ENCODE data around the gene LAPTM5. TPM values are rescaled to one million over a fixed set of nuclear protein-coding genes. Genes with fewer than 3 reads are reported as not detected.

LAPTM5 gene
- total RNA-seq, 4 donors from 2014 or later = 25.3 to 97.3 (median 46.4) TPM

DNA sequence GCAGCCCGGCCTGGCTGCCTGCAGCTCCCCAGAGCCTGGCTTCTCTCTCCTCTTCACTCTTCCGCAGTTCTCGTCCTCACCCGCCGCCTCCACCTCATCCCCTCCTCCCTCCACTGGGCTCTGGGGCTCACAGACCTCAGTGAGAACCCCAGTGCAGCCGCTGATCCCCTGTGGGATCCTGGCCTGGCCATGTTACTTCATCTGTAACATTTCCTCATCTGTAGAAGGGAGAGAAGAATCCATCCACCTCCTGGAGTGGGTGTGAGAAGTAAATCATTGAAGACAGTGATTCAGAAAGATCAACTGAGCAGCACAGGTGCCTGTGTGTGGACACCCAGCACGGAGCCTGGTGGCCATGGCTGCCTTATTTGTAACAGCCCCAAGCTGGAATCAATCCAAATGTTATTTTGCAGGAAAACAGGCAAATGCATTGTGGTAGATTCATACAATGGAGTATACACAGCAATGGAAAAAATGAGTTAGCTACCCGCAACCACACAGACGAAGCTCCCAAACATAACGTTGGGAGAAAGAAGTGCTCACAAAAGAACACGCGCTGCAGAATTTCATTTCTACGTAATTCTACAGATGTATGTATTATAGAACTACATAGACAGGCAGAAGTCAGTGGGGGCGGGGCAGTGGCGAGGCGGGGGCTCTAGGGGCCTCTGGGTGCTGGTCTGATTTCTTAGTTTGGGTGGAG is 8.7 kb downstream of the LAPTM5 start:
- H3K36me3 ChIP-seq = no peaks in the 10 kb centered on the region
- no peaks in the 10 kb centered on the region for H3K27me3 ChIP-seq
- no peak overlapping the region for H3K4me3 ChIP-seq (replicated peaks in 1 of 3)
- H3K27ac ChIP-seq = no peak overlapping the region
- no peaks in the 10 kb centered on the region for H3K4me1 ChIP-seq
- DNase-seq = no peak
- TF ChIP-seq, protein P1, sequence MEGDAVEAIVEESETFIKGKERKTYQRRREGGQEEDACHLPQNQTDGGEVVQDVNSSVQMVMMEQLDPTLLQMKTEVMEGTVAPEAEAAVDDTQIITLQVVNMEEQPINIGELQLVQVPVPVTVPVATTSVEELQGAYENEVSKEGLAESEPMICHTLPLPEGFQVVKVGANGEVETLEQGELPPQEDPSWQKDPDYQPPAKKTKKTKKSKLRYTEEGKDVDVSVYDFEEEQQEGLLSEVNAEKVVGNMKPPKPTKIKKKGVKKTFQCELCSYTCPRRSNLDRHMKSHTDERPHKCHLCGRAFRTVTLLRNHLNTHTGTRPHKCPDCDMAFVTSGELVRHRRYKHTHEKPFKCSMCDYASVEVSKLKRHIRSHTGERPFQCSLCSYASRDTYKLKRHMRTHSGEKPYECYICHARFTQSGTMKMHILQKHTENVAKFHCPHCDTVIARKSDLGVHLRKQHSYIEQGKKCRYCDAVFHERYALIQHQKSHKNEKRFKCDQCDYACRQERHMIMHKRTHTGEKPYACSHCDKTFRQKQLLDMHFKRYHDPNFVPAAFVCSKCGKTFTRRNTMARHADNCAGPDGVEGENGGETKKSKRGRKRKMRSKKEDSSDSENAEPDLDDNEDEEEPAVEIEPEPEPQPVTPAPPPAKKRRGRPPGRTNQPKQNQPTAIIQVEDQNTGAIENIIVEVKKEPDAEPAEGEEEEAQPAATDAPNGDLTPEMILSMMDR (IDR thresholded peaks at IDR 0.05) = no peak
- no peak for TF ChIP-seq POLR2A (IDR thresholded peaks at IDR 0.05)
- intact Hi-C loops (cut with DNase I) = no loop called here
- 70 to 79% methylated on average over 16 of the region's 16 CpGs for WGBS, 2 donors
- no peaks in the 10 kb centered on the region for H3K9me3 ChIP-seq

DNA sequence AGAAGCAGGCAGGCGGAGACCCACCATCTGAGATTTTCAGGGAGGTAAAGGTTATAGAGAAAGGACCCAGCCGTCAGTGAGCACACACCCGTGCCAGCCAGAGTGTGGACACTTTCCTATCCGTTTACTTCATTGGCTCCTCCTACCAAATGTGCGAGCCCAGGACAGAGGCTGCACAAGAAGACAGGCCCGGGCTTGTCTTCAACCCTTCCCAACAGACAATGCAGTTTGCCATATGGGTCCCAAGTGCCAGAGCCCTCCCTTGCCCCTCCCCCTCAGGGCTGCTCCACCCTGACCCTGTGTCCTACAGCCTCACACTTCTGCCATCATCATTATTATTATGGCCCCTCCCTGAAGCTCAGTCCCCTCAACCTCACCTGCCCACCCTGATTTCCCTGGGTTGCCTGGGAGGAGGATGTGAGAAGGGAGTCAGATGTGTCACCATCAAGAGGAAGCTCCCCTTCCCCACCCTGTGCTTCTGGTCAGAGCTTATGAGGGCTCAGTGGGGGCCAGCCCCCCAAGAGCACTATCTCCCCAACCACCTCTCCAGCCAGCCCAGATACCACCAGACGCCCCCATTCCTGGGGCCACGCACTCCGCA is 9.4 kb downstream of the LAPTM5 start:
- H3K27me3 ChIP-seq = no peaks in the 10 kb centered on the region
- no peak overlapping the region for H3K4me3 ChIP-seq (replicated peaks in 1 of 3)
- TF ChIP-seq POLR2A (IDR thresholded peaks at IDR 0.05) = no peak
- TF ChIP-seq, protein P1 (IDR thresholded peaks at IDR 0.05) = no peak
- DNase-seq = no peak
- H3K36me3 ChIP-seq = no peaks in the 10 kb centered on the region
- H3K27ac ChIP-seq = no peak overlapping the region
- H3K9me3 ChIP-seq = no peaks in the 10 kb centered on the region
- intact Hi-C loops (cut with DNase I) = no loop called here
- WGBS, 2 donors = 81 to 87% methylated on average over 6 to 9 of the region's 9 CpGs
- no peaks in the 10 kb centered on the region for H3K4me1 ChIP-seq

DNA sequence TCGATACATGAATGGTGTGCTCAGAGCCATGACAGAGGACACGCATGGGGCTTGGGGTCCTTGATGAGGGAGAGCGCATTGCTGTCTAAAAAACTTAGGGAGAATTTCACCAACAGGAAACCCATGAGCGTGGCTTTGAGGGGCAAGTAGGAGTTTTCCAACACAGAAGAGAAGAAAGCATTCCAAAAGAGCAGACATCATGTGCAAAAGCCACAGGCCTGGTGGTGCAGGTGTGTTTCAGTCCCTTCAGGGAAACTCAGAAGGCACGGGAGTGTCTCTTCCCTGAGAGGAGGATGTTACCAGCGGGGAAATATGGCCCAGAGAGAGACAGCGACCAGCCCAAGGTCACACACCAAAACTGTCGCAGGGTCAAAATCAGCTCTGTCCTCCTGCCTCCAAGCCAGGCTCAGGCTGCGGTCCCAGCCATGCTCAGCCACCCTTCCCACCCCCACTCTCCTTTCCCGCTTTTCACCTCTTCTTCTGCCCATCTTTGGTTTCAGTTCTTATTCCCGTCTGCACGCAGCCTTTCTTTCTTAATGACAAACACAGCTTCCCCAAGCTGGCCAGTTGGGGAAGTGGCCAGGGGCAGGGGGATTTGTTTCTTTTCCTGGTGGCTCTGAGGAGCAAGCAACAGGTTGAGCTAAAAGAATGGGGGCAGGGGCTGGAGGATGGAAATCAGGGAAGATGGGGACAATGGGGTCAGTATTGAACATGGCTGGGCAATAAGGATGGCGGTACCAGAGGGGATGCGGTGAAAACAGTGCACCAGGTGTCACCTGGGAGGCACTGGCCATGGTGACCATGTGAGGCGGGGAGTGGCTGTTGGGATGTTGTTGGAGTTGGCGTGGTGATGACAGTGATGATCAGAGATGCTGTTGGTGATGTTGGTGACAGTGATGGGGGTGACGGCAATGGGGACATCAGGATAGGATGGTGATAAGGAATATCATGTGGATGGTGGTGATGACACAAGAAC is 10.3 kb downstream of the LAPTM5 start:
- no peaks in the 10 kb centered on the region for H3K36me3 ChIP-seq
- no peaks in the 10 kb centered on the region for H3K4me1 ChIP-seq
- intact Hi-C loops (cut with DNase I) = no loop called here
- H3K27me3 ChIP-seq = no peaks in the 10 kb centered on the region
- WGBS, 2 donors = 89 to 95% methylated on average over 17 of the region's 17 CpGs
- no peaks in the 10 kb centered on the region for H3K9me3 ChIP-seq
- DNase-seq = no peak
- H3K27ac ChIP-seq = no peak overlapping the region
- TF ChIP-seq POLR2A (IDR thresholded peaks at IDR 0.05) = no peak
- TF ChIP-seq, protein P1 (IDR thresholded peaks at IDR 0.05) = no peak
- no peak overlapping the region for H3K4me3 ChIP-seq (replicated peaks in 1 of 3)

DNA sequence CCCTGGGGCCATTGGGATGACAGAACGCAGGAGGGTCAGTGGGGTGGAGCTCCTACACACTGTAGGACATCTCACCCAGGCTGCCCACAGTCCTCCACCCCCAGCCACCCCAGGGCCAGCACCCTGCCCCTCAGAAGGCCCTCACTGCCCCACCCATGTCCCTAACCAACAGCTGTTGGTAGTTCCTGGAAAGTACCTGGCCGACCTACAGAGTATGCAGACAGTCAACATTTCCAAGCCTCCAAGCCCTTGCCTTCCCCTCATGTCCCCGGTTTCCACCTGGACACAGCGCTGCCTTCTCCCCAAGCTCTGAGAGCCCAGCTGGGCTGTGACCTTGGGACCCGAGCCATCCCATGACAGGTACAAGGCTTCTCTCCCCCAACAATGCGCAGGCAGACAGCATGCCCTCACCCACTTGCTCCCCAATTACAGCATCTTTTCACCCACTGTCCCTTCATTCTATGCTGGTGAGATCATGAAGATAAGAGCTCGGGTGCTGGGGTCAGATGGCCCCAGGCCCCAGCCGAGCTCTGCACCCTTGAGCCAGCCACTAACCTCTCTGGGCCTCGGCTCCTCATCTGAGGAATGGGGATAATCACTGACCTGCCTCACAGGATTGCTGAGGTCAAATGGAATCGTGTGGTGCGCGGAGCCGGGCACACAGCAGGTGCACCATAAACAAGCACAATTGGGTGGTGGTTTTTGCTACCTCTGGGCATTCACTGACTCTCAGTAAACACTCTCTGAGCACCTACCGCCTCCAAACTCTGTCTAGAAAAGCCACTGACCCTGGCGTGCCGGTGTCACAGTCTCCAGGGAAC is 11.2 kb downstream of the LAPTM5 start:
- 85 to 87% methylated on average over 15 of the region's 16 CpGs for WGBS, 2 donors
- DNase-seq = no peak
- Histone ChIP-seq H3K4me1 (no peaks in the 10 kb centered on the region), H3K9me3 (no peaks in the 10 kb centered on the region), H3K4me3 (replicated peaks in 1 of 3) (no peak overlapping the region), H3K27me3 (no peaks in the 10 kb centered on the region), H3K36me3 (no peaks in the 10 kb centered on the region), H3K27ac (peak overlapping the region in 1 of 3 donors; percentile 17)
- TF ChIP-seq, protein P1 (IDR thresholded peaks at IDR 0.05) = no peak
- TF ChIP-seq POLR2A (IDR thresholded peaks at IDR 0.05) = no peak
- intact Hi-C loops (cut with DNase I) = no loop called here

All from thyroid gland (tissue), 4 donors.